ENCODE data around the gene ONECUT3.

The ONECUT3 gene

DNA sequence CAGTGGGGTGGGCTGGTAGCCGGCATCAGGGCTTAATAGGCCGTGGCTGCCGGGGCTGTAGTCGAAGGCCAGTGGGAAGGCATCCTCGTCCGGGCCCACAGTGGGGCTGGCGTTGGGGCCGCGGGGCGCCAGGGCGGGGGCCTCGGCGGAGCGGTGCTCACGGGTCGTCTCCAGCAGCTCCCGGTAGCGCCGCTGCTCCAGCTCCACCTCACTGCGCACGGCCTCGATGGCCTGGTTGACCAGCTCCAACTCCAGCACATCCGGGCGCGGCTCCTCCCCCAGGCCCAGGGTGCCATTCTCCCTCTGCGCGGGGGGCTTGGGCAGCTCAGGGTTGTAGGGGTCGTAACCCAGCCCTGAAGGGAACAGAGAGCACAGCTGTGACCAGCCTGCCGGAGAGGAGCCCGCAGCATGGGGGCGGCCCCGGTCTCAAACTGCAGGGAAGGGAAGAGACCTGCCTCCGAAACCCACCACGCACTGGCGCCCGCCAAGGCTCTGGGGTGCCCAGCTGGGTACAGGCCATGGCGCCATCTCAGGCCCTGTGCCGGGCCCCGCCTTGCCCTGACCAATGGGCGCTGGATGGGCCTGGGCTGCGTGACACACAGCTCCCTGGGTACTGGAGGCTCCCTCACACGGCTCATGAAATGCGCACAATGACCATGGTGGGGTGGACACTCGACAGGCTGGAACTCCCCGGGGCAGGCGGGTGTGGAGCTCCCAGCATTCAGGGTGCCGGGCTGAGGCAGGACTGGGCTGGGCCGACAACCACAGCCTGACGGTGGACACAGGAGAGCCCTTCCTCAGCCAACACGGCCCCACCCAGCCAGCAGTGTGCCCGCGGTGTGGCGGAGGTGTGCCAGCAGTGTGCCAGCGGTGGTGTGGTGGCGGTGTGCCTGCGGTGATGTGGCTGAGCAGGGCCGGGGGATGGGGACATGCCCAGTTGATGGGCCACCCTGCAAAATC is 75.3 kb downstream of the ONECUT3 start:
- in situ Hi-C loops (cut with MboI; ENCODE audit: low sequenced_read_pairs): no loop called here

DNA sequence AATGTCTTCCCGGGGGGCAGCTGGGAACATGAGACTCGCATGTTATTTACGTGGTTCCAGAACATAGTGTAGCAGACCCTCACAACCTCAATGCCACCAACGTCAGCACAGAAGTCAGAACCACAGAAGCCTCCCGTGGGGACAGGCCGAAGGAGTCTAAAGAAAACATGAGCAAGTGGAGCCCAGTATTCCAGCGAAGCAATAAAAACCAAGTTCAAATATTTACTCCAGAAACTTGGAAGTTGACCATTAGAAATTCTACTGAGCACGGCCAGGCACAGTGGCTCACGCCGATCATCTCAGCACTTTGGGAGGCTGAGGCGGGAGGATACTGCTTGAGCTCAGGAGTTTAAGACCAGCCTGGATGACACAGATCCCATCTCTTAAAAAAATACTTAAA is 76.7 kb downstream of the ONECUT3 start:
- in situ Hi-C loops (cut with MboI; ENCODE audit: low sequenced_read_pairs): no loop called here

DNA sequence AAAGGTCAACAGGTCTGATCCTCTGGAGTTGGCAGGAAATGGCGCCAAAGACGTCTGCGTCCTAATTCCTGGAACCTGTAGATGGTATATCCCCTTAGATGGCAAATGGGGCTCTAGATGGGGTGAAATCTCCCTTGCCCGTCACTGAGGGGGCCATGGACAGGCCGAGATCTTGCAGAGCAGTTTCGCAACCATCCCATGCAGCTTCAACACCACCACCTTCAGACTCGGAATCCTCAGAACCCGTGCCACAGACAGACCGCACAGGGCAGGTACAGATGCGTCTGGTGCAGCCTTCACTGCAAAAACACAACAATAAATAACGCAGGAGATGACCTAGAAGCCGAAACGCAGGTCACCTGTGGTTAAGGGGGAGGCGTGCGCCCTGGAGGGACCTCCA is 77.3 kb downstream of the ONECUT3 start:
- in situ Hi-C loops (cut with MboI; ENCODE audit: low sequenced_read_pairs): no loop called here
